ENCODE results near the gene BRMS1.
"Not testable (repeated sequence)": the region's sequence is repeated elsewhere in the genome, so short reads cannot be mapped to it uniquely, and the experiment has no call there.

BRMS1 gene

GRCh38 chr11:66321606-66322005 is 23.3 kb downstream of the BRMS1 start:
- no peak for DNase-seq

DNA sequence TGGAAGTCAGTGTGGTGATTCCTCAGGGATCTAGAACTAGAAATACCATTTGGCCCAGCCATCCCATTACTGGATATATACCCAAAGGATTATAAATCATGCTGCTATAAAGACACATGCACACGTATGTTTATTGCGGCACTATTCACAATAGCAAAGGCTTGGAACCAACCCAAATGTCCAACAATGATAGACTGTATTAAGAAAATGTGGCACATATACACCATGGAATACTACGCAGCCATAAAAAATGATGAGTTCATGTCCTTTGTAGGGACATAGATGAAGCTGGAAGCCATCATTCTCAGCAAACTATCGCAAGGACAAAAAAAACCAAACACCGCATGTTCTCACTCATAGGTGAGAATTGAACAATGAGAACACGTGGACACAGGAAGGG is 24.2 kb downstream of the BRMS1 start:
- not testable (repeated sequence) for DNase-seq

- DNase-seq: not testable (repeated sequence)
Observed at GRCh38 chr11:66320289-66320688, 24.6 kb downstream of the BRMS1 start.

DNA sequence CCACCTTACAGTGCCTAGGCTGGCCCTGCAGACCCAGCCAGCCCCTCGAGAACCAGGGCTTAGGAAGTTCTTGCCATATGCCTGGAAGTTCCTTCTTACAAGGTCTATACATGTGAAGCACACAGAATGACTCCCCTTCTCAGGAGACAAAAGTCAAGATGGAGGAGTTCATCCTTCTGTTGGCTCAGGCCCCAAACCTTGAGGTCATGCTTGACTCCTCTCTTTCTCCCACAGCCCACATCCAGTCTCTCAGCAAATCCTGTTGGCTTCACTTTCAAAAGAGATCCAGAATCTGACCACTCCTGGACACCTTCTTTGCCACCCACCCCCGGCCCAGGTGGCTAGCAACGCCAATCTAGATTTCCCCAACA is 26.3 kb downstream of the BRMS1 start:
- no peak for DNase-seq

GRCh38 chr11:66317723-66318599 is 26.9 kb downstream of the BRMS1 start:
- peak; percentile 51 for DNase-seq

- DNase-seq: peak; percentile 57
Observed at GRCh38 chr11:66317322-66317722, 27.6 kb downstream of the BRMS1 start.

- no peak for DNase-seq
Observed at GRCh38 chr11:66316849-66317251, 28.1 kb downstream of the BRMS1 start, which contains the start of gene CD248. CD248 (minus strand) TSS chr11:66317044; CDS start chr11:66317027, 17 bp downstream.

DNA sequence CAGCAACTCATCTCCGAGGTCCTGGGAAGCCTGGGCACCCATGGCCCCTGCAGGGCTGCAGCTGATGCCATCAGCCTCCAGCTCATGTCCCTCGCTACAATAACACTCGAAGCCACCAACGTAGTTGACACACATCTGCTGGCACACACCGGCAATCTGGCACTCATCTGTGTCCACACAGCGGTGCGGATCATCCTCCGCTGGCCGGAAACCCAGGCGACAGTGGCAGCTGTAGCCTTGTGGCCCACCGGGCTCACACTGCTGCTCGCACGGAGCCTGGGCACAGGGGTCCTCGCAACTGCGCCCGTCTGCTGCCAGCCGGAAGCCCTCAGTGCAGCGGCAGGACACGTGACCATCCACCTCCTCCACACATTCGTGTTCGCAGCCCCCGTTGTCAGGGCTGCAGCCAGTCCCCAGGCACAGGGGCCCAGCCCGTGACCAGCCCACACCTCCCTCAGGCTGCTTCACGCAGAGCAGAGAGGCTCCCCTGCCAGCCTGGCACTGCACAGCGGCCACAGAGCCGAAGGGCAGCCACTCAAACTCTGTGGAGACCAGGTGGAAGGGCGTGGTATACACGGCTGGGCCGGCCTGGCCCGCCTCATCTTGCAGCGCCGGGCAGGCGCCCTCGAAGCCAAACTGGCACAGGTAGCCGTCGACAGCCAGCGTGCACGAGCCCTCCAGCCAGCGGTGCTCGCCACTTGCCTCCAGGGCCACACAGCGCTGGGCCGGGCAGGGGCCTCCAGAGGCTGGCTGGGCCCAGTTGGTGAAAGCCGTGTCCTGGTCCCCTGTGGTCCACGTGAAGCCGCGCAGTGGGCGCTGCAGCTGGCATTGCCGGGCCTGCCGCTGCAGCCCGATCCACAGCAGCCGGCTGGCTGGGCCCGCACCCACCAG is 28.7 kb downstream of the BRMS1 start:
- DNase-seq: no peak

GRCh38 chr11:66315498-66315885 is 29.4 kb downstream of the BRMS1 start:
- no peak for DNase-seq

DNA sequence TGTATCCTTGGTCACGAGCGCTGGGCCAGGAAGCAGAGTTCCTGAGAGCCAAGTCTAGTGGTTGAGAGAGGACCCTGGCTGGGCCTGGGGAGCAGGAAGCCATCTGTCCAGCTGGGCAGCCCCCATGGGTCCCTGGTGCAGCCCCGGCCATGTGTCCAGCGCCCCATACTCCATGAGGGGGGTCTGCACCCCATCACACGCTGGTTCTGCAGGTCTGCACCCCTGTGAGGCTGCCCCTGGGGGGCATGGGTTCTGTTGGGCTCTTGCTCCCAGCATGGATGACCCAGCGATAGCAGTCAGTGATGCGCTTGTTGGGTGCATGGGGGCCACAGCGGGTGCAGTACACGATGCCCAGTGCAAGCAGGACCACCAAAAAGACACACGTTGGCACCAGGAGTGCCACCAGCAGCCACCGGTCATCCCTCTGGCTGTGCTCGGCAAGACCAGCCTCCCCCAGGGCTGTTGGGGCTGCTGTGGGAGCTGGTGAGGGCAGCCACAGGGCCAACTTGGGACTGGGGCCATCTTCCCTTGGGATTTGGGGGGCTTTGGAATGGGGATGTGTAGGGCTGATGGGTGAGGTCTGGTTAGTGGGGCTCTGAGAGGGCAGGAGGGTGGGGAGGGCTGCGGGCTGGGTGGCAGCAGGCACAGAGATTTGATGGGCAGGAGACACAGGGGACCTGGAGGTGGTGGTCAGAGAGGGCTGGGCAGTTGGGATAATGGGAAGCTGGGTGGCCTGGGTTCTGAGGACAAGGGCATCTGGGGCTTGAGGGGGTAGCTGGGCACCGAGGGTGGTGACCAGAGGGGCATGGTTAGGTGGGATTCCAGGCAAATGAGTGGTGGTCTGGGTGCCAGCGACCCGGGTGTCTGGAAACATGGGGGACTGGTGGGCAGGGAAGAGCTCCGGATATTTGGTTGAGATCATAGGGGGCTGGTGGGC is 30.1 kb downstream of the BRMS1 start:
- no peak for DNase-seq

DNA sequence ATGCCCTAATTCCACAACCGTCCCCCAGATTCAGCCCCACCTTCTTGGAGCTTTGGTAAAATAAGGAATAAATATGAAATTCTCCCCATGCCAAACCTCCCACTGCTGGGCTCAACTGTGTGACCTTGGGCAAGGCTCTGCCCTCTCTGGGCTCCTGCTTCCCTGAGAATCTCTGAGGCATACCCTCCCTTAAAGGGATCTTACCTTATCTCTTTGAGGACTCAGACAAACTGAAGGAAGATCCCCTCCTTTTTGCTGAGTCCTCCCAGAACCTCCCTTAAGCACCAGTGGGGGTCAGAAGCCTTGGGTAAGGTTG is 30.8 kb downstream of the BRMS1 start:
- no peak for DNase-seq

- DNase-seq: no peak
Observed at GRCh38 chr11:66313321-66314185, 31.4 kb downstream of the BRMS1 start.

DNA sequence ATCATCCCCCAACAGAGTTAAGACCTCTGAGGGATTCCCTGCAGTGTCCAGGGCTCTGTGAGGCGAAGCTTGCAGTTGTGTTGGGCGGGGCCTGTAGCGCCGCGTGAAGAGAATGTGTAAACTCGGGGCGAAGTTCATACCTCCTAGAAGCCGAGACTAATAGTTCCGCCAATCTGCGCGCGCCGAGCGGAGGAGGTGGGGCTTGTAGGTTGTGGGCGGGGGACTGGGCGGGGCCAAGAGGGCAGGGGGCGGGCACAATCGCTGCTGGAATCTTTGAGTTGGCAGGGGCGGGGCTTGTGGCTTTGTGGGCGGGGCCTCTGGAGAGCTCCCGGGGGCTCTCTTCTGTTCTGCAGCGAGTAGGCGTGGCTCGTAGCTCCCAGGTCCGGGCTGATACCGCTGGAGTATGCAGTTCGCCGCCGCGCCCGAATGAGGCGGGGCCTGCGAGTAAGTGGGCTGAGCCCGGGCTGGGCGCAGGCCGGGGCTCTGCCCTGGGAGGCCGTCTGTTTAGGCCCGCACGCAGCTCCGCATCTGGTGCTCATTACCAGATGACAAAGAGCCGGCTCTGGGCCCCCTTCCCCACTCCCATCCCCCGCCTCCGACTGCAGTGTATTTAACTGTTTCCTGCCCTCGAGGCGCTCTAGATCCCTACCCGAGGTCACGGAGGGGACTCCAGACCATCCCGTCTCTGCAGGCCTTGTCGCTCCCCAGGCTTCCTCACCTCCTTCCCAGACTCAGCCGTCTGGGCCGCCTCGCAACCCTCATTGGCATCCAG is 32.2 kb downstream of the BRMS1 start:
- DNase-seq: peak; percentile 97

- DNase-seq: peak; percentile 97
Observed at GRCh38 chr11:66311965-66312548, 32.8 kb downstream of the BRMS1 start.

GRCh38 chr11:66311470-66311964 is 33.4 kb downstream of the BRMS1 start:
- no peak for DNase-seq

GRCh38 chr11:66310803-66311440 is 34.0 kb downstream of the BRMS1 start:
- DNase-seq: not testable (repeated sequence)

GRCh38 chr11:66310324-66310723 is 34.6 kb downstream of the BRMS1 start:
- DNase-seq: no peak

- DNase-seq: no peak
Observed at GRCh38 chr11:66309475-66309874, 35.4 kb downstream of the BRMS1 start.

DNA sequence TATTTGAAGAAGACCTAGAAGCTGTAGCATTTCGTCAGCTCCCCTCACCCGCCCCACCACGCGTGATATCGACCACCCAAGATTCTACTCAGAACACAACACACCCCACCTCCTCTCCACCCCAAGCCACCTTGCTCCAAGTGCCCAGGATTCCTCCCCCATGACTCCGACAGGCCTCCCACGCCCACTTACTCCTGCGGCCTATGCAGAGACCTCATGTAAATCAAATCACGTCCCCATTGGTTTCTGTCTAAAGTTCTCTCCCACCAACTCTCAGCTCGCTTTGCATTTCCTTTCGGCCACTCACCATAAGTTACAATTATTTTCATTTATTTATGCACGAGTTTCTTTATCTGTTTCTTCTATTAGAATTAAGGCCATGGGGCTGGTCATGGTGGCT is 42.2 kb downstream of the BRMS1 start:
- no peak for DNase-seq

DNA sequence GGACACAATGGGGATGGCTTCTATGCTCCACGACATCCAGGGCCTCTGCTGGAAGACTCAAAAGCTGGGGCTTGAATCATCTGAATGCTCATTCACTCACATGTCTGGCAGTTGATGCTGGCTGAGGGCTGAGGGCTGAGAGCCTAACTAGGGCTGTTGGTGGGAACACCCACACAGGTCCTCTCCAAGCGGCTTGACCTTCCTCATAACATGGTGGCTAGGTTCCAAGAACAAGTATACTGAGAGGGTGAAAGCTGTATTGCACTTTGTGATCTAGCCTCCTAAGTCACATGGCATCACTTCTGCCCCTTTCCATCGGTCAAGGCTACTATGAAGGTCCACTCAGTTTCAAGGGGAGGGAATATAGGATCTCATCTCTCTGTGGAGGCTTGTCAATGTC is 45.7 kb downstream of the BRMS1 start:
- no peak for DNase-seq

All from activated CD4-positive, alpha-beta T cell treated with anti-CD3 and anti-CD28 coated beads for 48 hours (primary cell).